ENCODE measurements around the gene PCNP. TPM values are rescaled to one million over a fixed set of nuclear protein-coding genes. Genes with fewer than 3 reads are reported as not detected.

The PCNP gene
- total RNA-seq, 6 experiments from 2014 or later, result 32.9 to 57.0 (median 46.6) TPM

DNA sequence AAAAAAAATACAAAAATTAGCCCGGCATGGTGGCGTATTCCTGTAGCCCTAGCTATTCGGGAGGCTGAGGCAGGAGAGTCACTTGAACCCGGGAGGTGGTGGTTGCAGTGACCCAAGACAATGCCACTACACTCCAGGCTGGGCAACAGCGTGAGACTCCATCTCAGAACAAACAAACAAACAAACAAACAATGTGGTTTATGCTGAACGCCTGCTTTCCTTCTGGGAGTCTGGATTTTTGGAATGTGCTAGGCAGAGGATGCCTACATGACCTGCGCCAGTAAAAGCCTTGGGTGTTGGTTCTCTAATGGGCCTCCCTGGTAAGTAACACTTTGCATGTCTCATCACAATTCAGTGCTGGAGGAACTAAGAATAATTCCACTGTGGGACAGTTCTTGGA is 43.5 kb downstream of the PCNP start:
- Histone ChIP-seq H3K27ac (no peak overlapping the region), H3K4me1 (no peaks in the 10 kb centered on the region), H3K4me3 (no peak overlapping the region), H3K9me3 (no peaks in the 10 kb centered on the region), H3K36me3 (no peaks in the 10 kb centered on the region), H3K27me3 (no peaks in the 10 kb centered on the region)
- DNase-seq, result no peak
- no peak for ATAC-seq
- TF ChIP-seq, protein P1, sequence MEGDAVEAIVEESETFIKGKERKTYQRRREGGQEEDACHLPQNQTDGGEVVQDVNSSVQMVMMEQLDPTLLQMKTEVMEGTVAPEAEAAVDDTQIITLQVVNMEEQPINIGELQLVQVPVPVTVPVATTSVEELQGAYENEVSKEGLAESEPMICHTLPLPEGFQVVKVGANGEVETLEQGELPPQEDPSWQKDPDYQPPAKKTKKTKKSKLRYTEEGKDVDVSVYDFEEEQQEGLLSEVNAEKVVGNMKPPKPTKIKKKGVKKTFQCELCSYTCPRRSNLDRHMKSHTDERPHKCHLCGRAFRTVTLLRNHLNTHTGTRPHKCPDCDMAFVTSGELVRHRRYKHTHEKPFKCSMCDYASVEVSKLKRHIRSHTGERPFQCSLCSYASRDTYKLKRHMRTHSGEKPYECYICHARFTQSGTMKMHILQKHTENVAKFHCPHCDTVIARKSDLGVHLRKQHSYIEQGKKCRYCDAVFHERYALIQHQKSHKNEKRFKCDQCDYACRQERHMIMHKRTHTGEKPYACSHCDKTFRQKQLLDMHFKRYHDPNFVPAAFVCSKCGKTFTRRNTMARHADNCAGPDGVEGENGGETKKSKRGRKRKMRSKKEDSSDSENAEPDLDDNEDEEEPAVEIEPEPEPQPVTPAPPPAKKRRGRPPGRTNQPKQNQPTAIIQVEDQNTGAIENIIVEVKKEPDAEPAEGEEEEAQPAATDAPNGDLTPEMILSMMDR (IDR thresholded peaks at IDR 0.05), result no peak
- no peak for TF ChIP-seq POLR2A (IDR thresholded peaks at IDR 0.05)
- WGBS (ENCODE audit: insufficient coverage, low coverage, low lambda C conversion rate, missing lambda C conversion rate), result 100% methylated on average over 1 of the region's 7 CpGs
- intact Hi-C loops (cut with DNase I), result no loop called here

DNA sequence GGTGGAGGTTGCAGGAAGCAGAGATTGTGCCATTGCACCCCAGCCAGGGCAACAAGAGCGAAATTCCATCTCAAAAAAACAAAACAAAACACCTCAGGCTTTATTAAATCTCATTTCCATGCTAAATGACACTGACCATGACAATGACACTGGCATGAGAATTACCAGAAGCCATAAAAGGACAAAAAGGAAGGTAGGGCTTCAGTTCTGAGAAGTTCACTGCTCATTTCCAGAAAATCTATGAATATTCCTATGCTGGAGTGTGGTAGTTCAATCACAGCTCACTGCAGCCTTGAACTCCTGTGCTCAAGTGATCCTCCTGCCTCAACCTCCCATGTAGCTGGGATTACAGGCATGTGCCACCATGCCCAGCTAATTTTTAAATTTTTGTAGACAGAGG is 44.7 kb downstream of the PCNP start:
- 63% methylated on average over 1 of the region's 1 CpG for WGBS (ENCODE audit: insufficient coverage, low coverage, low lambda C conversion rate, missing lambda C conversion rate)
- no peak overlapping the region for H3K4me3 ChIP-seq
- no peaks in the 10 kb centered on the region for H3K27me3 ChIP-seq
- DNase-seq (no peak), ATAC-seq (no peak)
- no peak for TF ChIP-seq POLR2A (IDR thresholded peaks at IDR 0.05)
- TF ChIP-seq, protein P1 (IDR thresholded peaks at IDR 0.05), result no peak
- H3K27ac ChIP-seq, result no peak overlapping the region
- H3K9me3 ChIP-seq, result no peaks in the 10 kb centered on the region
- intact Hi-C loops (cut with DNase I), result no loop called here
- H3K36me3 ChIP-seq, result no peaks in the 10 kb centered on the region
- no peaks in the 10 kb centered on the region for H3K4me1 ChIP-seq

- no peaks in the 10 kb centered on the region for H3K36me3 ChIP-seq
- no peak overlapping the region for H3K4me3 ChIP-seq
- H3K27ac ChIP-seq, result no peak overlapping the region
- H3K9me3 ChIP-seq, result no peaks in the 10 kb centered on the region
- DNase-seq, result no peak
- TF ChIP-seq, protein P1 (IDR thresholded peaks at IDR 0.05), result no peak
- TF ChIP-seq POLR2A (IDR thresholded peaks at IDR 0.05), result no peak
- no peak for ATAC-seq
- intact Hi-C loops (cut with DNase I), result no loop called here
- no peaks in the 10 kb centered on the region for H3K4me1 ChIP-seq
- WGBS (ENCODE audit: insufficient coverage, low coverage, low lambda C conversion rate, missing lambda C conversion rate), result 100% methylated on average over 2 of the region's 3 CpGs
- no peaks in the 10 kb centered on the region for H3K27me3 ChIP-seq
Observed at GRCh38 chr3:101619734-101620133, 45.8 kb downstream of the PCNP start.

DNA sequence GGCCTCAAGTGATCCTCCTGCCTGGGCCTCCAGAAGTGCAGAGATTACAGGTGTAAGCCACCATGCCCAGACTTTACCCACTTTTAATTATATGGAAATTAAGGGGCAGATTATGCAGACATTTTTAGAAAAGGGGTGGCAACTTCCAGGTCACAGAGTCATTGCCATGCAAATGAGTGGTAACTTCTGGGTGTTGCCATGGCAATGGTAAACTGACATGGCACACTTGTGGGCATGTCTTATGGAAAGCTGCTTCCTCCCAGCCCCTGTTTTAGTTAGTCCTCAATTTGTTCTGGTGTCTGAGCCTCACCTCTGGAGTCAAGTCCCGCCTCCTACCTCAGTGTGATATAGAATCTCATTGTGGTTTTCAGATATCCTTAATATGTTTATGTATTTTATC is 49.7 kb downstream of the PCNP start:
- 100% methylated on average over 1 of the region's 1 CpG for WGBS (ENCODE audit: insufficient coverage, low coverage, low lambda C conversion rate, missing lambda C conversion rate)
- ATAC-seq (no peak), DNase-seq (no peak)
- intact Hi-C loops (cut with DNase I), result no loop called here
- Histone ChIP-seq H3K9me3 (no peaks in the 10 kb centered on the region), H3K4me1 (no peaks in the 10 kb centered on the region), H3K27me3 (no peaks in the 10 kb centered on the region), H3K36me3 (no peaks in the 10 kb centered on the region), H3K27ac (no peak overlapping the region), H3K4me3 (no peak overlapping the region)
- TF ChIP-seq, protein P1 (IDR thresholded peaks at IDR 0.05), result no peak
- TF ChIP-seq POLR2A (IDR thresholded peaks at IDR 0.05), result no peak

DNA sequence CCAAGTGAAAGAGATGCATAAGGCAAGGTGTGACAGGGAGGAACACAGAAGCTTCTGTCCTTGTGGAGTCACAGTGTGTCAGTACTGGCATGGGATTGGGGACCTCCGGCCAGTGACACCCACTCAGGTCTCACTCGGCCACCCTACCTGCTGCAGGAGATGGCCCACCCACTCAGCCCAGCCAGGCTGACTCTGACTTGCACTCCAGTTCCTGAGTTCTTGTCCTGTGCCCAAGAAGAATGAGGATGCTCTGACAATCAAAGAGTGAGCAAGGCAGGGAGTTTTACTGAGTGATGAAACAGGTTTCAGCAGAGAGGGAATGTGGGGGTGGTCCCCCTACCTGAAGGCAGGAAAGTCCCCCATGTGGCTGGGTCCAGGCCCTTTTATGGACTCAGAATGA is 50.9 kb downstream of the PCNP start:
- DNase-seq (no peak), ATAC-seq (no peak)
- WGBS (ENCODE audit: insufficient coverage, low coverage, low lambda C conversion rate, missing lambda C conversion rate), result 76% methylated on average over 2 of the region's 2 CpGs
- H3K9me3 ChIP-seq, result no peaks in the 10 kb centered on the region
- intact Hi-C loops (cut with DNase I), result no loop called here
- TF ChIP-seq, protein P1 (IDR thresholded peaks at IDR 0.05), result no peak
- no peak for TF ChIP-seq POLR2A (IDR thresholded peaks at IDR 0.05)
- H3K4me1 ChIP-seq, result no peaks in the 10 kb centered on the region
- no peak overlapping the region for H3K4me3 ChIP-seq
- no peaks in the 10 kb centered on the region for H3K36me3 ChIP-seq
- H3K27ac ChIP-seq, result no peak overlapping the region
- no peaks in the 10 kb centered on the region for H3K27me3 ChIP-seq
